SK-N-SH treated with all-trans-retinoic acid at 6 μM for 48 hours (cell line): ENCODE measurements around the gene NUDT4.

Source experiments
- ATAC-seq: fragments of 200-7000 bp; cut with Tn5 transposase; 3 replicates; pipeline ENCODE4 v1.9.1; 2020; ENCODE audit warnings: mild to moderate bottlenecking, moderate library complexity
- ARNTL ChIP-seq: fragments of 450-650 bp; formaldehyde crosslinking; IDR thresholded peaks from 2 replicates; pipeline ENCODE4 v1.5.0; 2020; ENCODE audit warnings: low read depth, mild to moderate bottlenecking, moderate library complexity, borderline replicate concordance
- BACH2 ChIP-seq: fragments of 250-450 bp; sonication (Bioruptor Pico); IDR thresholded peaks from 2 replicates; pipeline ENCODE4 v1.9.0; 2021; ENCODE audit warnings: mild to moderate bottlenecking, borderline replicate concordance
- CREB5 ChIP-seq: fragments of 250-450 bp; sonication (Bioruptor Pico); IDR thresholded peaks from 2 replicates; pipeline ENCODE4 v1.5.1; 2020; ENCODE audit warnings: low read depth, mild to moderate bottlenecking, moderate library complexity
- CSRNP3 ChIP-seq: fragments of 250-450 bp; sonication (Bioruptor Pico); IDR thresholded peaks from 2 replicates; pipeline ENCODE4 v1.5.1; 2021; ENCODE audit warnings: mild to moderate bottlenecking, moderate library complexity
- ESRRG ChIP-seq: fragments of 250-450 bp; sonication (Bioruptor Pico); IDR thresholded peaks from 2 replicates; pipeline ENCODE4 v1.6.1; 2021; ENCODE audit warnings: mild to moderate bottlenecking
- GLIS3 ChIP-seq: fragments of 250-450 bp; sonication (Bioruptor Pico); IDR thresholded peaks from 2 replicates; pipeline ENCODE4 v1.5.0; 2020; ENCODE audit warnings: mild to moderate bottlenecking, moderate library complexity
- OSR1 ChIP-seq: fragments of 250-450 bp; sonication (Bioruptor Pico); IDR thresholded peaks from 2 replicates; pipeline ENCODE4 v1.8.0; 2022; ENCODE audit warnings: moderate library complexity, mild to moderate bottlenecking, inconsistent platforms
- PATZ1 ChIP-seq: fragments of 250-450 bp; sonication (Bioruptor Pico); IDR thresholded peaks from 2 replicates; pipeline ENCODE4 v1.8.0; 2020; ENCODE audit warnings: mild to moderate bottlenecking, moderate library complexity, borderline replicate concordance
- RARB ChIP-seq: fragments of 250-450 bp; sonication (Bioruptor Pico); IDR thresholded peaks from 2 replicates; pipeline ENCODE4 v1.8.0; 2021; ENCODE audit warnings: mild to moderate bottlenecking, moderate library complexity
- TOX ChIP-seq: fragments of 250-450 bp; sonication (Bioruptor Pico); IDR thresholded peaks from 2 replicates; pipeline ENCODE4 v1.8.0; 2021; ENCODE audit warnings: mild to moderate bottlenecking, moderate library complexity, borderline replicate concordance
- ZC3H10 ChIP-seq: fragments of 250-450 bp; sonication (Bioruptor Pico); IDR thresholded peaks from 2 replicates; pipeline ENCODE4 v1.5.1; 2021; ENCODE audit warnings: mild to moderate bottlenecking, moderate library complexity
- ZFP3 ChIP-seq: fragments of 250-450 bp; sonication (Bioruptor Pico); IDR thresholded peaks from 2 replicates; pipeline ENCODE4 v1.5.0; 2020; ENCODE audit warnings: mild to moderate bottlenecking, moderate library complexity
- ZFP30 ChIP-seq: fragments of 450-650 bp; formaldehyde crosslinking; IDR thresholded peaks from 2 replicates; pipeline ENCODE4 v1.5.0; 2022; ENCODE audit warnings: mild to moderate bottlenecking, moderate library complexity
- ZNF565 ChIP-seq: fragments of 450-650 bp; formaldehyde crosslinking; conservative IDR thresholded peaks from 2 replicates; pipeline ENCODE4 v1.5.0; 2020; ENCODE audit warnings: low read depth, mild to moderate bottlenecking, moderate library complexity
- ZNF70 ChIP-seq: fragments of 450-650 bp; formaldehyde crosslinking; IDR thresholded peaks from 2 replicates; pipeline ENCODE4 v1.5.0; 2020; ENCODE audit warnings: mild to moderate bottlenecking, moderate library complexity

The NUDT4 gene

GRCh38 chr12:93451423-93452158 is 73.9 kb downstream of the NUDT4 start:
- ATAC-seq: no peak
- TF ChIP-seq BACH2 (CRISPR knock-in tag): no peak
- TF ChIP-seq ZC3H10 (CRISPR knock-in tag): no peak
- no peak for TF ChIP-seq PATZ1 (CRISPR knock-in tag)
- TF ChIP-seq RARB (CRISPR knock-in tag): no peak

GRCh38 chr12:93453633-93454032 is 75.9 kb downstream of the NUDT4 start:
- TF ChIP-seq ZNF70 (CRISPR knock-in tag): no peak
- no peak for TF ChIP-seq TOX
- no peak for TF ChIP-seq CSRNP3 (CRISPR knock-in tag)
- TF ChIP-seq OSR1: no peak
- no peak for TF ChIP-seq ESRRG (CRISPR knock-in tag)
- no peak for TF ChIP-seq GLIS3
- TF ChIP-seq ZFP3 (CRISPR knock-in tag): no peak
- TF ChIP-seq ARNTL (CRISPR knock-in tag): no peak
- TF ChIP-seq ZNF565 (CRISPR knock-in tag): no peak
- no peak for TF ChIP-seq CREB5 (CRISPR knock-in tag)
- TF ChIP-seq PATZ1 (CRISPR knock-in tag): no peak
- TF ChIP-seq ZFP30 (CRISPR knock-in tag): no peak
- no peak; the same call in 2 of the 3 replicates for ATAC-seq

GRCh38 chr12:93456077-93456476 is 78.4 kb downstream of the NUDT4 start:
- ATAC-seq: no peak
- TF ChIP-seq ZC3H10 (CRISPR knock-in tag): no peak
